Measurements from ENCODE around the gene ALOXE3. TPM values are rescaled to one million over a fixed set of nuclear protein-coding genes. Genes with fewer than 3 reads are reported as not detected.
"Not testable (repeated sequence)": the region's sequence is repeated elsewhere in the genome, so short reads cannot be mapped to it uniquely, and the experiment has no call there.

Gene ALOXE3
- total RNA-seq, 1 donor from 2014 or later: not detected

DNA sequence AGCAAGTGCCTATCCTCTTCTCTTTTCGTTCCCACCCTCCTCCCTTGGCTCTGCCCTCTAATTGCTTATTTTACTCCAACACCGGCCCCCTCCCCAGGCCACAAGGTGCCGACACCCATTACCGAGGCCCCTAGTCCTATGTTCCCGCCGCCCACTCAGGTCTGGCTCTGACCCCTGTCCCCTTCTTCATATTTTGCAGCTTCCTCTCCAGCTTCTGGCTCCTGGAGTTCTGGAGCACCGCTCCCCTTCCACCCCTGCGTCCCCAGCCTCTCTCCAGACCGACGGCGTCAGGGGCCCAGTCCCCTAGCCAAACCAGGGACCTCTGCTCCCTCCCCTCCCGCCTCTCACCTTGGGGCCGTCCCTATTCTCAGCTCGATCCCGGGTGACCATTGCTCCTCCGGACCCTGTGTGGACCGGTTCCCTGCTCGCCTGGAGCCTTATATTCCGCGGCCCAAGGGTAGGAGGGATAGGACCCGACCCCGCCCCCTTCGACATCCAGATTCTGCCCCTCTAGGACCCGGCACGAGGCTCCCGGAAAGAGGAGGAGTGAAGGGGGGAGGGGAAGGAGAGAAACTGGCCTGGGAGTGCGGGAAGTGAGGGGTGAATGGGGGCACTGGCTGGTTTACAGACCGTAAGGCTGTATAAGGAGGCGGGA, 5.5 kb upstream of the ALOXE3 start, which contains the start of gene HES7:
Gene HES7 (minus strand): TSS at position 412 of the 655 bp plus-strand sequence. CDS start 22 bp downstream, at position 390.
- intact Hi-C loops (cut with micrococcal nuclease): loop anchor here (5.0 to 10.0 kb wide), 2 partner anchors 282 to 621 kb away; partner anchors contain the start of gene CCDC42

DNA sequence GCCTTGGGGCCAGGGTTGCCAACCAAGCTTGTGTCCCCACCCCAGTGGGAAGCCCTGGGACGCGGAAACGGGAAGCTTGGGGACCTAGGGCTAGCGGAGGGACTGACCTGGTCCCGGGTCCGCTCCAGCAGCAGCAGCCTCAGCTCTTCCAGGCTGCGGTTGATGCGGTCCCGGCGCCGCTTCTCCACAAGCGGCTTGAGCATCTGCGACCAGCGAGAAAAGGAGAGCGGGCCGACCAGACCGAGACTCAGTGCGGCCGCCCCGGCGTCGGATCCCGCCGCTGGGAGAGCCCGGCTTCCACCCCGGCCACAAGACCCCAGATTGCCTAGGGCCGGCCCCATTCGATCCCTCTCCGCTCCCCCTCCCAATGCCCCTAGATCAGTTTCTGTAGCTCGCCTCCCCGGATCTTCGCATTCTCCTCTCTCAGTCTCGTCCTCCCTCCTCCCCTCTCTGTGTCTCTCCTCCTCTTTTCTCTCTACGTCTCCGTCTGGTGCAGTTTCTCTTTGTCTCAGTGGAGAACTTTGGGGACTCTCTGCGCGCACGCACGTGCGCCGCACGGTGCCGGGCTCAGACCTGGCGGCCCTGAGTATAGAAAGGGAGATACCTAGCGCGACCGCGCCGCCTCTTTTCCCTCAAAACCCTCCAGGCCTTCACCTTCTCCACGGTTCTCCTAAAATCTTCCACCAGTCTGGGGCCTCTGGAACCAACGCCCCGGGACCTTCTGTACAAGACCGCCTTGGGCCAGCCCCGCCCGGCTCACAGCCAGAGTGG, 4.8 kb upstream of the ALOXE3 start:
- intact Hi-C loops (cut with micrococcal nuclease): loop anchor here (5.0 to 10.0 kb wide), 2 partner anchors 281 to 622 kb away; partner anchors contain the start of gene CCDC42

DNA sequence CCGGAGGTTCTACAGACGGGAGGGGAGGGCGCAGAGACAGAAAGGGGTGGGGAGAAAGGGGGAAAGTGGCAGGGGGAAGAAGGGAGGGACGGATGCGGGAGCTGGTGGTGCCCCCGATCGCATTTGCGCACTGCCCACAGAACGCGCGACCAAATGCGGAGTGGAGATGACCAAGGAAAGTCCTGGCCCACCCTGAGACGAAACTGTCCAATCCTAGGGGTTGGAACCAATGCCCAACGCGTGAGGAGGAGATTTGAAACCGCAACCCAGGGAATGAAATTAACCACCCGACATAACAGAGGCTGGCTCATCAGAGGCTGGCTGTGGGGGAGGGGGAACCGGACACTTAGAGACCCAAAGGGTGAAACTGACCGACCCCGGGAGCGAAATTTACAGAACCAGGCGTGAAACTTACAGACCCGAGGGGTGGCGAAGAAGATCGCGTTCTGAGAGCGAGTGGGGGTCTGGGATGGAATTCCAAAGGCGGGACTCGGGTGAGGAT, 4.2 kb upstream of the ALOXE3 start:
- intact Hi-C loops (cut with micrococcal nuclease): loop anchor here (5.0 to 10.0 kb wide), 2 partner anchors 280 to 622 kb away; partner anchors contain the start of gene CCDC42

DNA sequence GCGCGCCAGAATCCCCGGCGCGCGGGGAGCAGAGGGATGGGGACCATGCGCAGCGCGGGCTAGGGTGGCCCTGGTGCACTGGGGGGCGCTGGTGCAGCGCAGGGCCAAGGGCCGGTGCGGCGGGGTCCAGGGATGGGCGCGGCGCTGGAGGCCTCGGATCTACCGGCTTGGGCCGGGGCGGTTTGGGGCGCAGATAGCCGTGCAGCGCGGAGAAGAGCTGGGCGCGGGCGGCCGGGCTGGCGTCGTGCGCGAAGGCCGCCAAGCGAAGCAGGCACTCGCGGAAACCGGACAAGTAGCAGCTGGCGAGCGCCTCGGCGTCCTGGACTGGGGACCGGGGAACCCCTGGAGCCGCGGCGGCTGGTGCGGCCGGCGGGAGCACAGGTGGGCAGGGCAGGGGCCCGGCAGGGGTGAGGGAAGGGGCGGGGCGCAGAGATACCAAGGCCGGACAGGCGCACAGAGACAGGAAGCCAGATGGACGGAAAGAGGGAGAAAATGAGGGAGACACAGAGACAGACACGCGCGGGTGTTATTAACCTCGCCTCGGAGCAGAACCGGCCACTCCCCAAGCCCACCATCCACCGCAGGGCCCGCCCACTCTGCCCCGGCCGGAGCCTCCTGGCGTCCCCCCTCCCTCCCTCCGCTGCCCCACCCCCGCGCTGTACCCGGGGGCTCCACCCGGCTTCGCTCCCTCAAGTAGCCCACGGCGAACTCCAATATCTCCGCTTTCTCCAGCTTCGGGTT, 3.5 kb upstream of the ALOXE3 start:
- intact Hi-C loops (cut with micrococcal nuclease): loop anchor here (5.0 to 10.0 kb wide), 2 partner anchors 280 to 623 kb away; partner anchors contain the start of gene CCDC42

DNA sequence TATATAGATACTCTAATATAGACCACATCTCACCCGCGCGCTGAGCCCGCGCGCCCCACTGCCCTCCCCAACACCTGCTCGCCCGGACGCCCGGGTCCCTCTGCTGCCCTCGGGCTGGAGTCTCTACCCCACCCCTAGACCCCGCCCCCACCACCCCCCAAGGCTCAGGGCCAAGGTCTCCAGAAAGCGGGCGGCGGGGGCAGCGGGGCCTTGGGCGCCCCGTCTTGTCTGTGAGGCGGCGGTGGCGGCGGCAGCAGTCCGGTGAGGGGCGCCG, 3.0 kb upstream of the ALOXE3 start:
- intact Hi-C loops (cut with micrococcal nuclease): loop anchor here (5.0 to 10.0 kb wide), 2 partner anchors 279 to 623 kb away; partner anchors contain the start of gene CCDC42

DNA sequence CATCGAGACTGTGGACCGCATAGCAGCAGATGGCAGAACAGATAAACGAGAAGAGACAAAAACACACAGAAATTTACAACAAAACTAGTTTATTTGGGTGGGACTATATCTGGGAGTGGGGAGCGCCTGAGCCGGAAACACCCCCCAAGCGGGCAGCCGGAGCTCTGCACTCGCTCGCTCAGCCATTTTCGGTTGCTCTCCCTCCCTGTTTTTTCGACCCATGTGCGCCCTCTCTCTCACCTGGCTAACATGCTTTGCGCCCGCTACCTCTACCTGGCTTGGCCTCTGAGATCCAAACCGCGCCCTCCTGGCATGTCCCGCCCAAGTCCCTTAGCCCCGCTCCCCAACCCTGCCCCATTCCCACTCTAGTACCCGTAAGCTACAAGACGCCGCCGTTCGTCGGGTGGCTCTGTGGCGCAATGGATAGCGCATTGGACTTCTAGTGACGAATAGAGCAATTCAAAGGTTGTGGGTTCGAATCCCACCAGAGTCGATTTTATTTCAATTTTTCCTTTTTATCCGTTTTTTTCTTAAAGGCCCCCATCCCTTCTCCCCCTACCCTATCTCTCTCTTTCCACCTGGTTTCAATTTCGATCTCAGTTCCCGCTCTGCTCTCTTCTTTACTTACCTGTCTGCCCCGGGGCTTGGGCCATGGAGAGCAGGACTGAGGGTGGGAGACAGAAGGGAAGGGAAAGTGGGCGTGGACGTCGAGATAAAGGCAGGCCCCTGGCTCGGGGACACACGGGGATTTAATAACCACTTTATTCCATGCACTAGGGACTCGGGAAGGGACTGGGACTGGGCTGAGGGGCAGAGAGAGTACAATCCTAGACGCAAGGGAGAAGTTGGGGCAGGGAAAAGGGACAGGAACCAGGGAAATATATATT, 2.4 kb upstream of the ALOXE3 start:
- intact Hi-C loops (cut with micrococcal nuclease): loop anchor here (1.0 to 10.0 kb wide), 4 partner anchors 38 to 624 kb away; partner anchors contain the start of genes CCDC42 and RPL26

DNA sequence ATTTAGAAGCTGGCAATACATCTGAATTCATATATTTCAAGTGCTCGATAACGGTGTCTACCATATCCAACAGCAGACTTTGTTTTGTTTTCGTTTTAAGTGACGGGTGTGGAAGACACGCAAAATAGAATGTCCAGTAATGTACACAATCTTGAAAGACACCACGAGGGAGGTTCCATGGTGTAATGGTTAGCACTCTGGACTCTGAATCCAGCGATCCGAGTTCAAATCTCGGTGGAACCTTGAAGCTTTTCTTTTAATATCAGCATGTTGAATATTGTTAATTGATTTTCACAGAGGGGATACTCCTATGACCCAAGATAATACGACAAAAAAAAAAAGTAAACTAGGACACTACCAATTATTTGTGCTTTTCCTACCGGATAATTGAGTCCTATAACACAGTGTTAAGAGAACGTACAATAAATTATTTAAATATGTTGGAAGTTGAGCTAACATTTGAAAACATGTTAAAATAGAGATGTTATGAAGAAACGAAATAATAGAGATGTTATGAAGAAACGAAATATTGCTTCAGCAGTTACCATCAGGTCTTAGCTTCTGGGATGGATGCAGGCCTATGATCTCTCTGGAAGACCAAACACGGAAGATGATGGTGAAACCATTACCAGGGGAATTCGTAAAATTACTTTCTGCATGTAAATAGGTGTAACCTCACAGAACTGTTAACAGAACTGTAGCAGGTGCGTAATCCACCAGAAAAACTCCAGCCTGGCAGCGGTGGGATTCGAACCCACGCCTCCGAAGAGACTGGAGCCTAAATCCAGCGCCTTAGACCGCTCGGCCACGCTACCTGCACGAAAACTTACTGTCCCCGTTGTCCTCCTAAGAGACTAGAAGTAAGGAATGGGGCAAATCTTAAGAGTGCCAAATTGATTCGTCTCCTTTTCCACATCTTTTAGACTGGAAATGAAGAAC, 1.5 kb upstream of the ALOXE3 start:
- intact Hi-C loops (cut with micrococcal nuclease): loop anchor here (1.0 to 10.0 kb wide), 11 partner anchors 18 to 625 kb away; partner anchors contain the start of genes CCDC42, CNTROB, RPL26 and TRAPPC1

DNA sequence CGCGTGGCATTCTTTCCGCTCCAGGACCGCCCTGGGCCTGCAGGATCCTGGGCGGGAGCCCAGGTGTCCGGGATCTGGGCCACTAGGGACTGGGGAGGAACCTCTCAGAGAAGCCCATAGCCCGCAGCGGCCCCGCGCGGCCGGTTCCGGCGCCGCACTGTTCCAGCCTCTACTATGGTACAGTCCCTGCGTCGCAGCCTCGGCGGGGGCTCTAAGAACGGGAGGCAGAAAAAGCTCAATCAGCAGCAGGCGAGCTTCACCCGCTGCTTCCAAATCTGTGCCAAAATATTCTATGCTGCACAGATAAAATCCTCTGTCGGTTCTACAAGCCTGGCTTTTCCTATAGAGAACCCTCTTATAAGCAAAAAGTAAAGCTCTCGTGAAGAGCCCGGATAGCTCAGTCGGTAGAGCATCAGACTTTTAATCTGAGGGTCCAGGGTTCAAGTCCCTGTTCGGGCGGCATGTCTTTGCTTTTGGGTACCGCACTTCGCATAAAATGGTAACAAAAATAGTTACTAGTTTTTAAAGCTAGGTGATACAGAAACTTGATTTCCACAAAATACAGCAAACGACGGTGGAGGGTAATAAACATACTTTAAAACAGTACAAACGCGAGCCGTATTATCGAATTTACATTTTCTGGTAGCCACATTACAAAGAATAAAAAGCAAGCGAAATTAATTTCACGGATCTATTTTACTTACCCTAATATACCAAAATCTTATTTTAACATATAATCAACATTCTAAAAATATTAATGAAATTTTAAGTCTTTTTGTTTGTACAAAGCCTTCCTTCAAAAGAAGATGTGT, 661 bp upstream of the ALOXE3 start:
- intact Hi-C loops (cut with micrococcal nuclease): loop anchor here (1.0 to 5.0 kb wide), 12 partner anchors 9 to 187 kb away; partner anchors contain the start of genes CNTROB, SLC25A35 and TRAPPC1

DNA sequence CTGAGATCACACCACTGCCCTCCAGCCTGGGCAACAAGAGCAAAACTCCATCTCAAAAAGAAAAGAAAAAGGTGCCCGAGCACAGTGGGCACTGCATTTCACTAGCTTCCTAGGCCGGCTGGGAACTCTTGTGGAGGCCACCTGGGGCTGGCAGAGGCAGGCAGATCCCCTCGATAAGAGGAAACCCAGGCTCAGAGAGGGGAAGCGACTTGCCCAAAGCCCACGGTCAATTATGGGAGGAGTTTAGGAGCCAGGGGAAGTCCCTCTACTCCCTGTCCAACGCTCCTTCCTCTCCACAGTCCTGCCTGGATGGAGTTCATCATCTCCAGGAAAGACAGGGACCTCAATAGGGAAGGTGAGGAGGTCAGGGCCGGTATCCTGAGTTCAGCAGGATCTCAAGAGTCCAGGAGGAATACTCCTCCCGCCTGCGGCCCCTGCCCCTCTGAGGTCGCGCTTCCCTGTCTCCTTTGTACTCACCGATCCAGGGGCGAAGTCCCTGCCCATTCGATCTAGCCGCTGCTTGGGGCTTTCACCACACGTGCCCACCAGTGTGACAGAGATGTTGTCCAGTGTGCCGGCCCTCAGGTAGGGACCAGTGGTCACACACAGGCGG, 841 bp downstream of the ALOXE3 start:
- intact Hi-C loops (cut with micrococcal nuclease): loop anchor here (5.0 kb wide), 1 partner anchor 185 kb away; the partner anchor contains the start of genes CNTROB and TRAPPC1

DNA sequence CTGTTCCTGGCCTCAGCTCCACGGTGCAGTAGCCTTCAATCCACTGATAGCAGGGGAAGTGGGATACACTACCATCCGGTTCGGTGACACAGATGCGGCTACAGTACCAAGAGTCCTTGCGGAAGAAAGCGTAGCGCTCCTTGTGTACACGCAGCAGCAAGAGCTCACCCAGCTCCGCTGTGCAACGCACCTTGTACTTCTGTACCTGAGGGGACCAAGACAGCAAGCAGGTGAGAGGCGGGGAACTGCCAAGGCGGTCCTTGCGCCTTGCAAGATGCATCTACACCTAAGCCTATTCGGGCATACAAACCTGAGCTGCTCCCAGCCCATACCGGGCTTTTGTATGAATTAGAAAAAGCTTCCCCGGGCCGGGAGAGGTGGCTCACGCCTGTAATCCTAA, 1.5 kb downstream of the ALOXE3 start:
- intact Hi-C loops (cut with micrococcal nuclease): loop anchor here (5.0 kb wide), 1 partner anchor 184 kb away; the partner anchor contains the start of genes CNTROB and TRAPPC1

DNA sequence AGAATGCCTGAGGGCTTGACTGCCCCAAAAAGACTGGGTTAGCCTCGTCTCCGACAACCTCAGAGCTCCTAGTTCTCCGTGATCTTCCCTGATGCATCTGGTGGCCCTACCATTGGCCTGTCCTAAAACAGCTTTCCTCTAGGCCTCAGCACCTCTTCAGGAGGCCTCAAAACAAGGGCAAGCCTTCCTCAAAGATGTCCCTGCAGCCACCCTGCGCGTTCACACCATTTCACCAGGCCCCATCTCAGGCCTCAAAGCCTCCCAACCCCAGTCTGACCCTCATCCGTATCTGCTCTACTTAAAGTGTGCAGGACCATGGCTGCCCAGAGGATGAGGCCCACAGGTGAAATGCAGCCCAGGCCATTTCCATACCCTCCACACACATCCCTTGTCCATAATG, 7.4 kb downstream of the ALOXE3 start:
- intact Hi-C loops (cut with micrococcal nuclease): loop anchor here (1.0 kb wide), 4 partner anchors 7 to 51 kb away; partner anchors contain the start of gene ALOXE3

DNA sequence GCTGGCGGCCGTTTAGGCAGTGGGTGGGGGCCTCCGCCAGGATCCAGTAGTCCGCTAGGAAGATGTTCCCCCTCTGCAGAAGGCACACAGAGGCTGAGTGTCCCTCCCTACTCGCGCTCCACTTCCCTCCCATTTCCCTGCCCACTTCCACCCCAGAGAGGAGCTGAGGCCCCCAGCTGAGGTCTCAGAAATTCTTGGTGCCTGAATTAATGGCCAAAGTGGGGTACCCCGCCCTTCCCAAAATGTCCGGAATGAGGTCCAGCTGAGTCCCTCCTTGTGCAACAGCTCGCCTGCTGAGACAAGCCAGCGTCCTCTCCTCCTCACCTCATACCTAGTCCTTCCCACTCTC, 7.9 kb downstream of the ALOXE3 start:
- intact Hi-C loops (cut with micrococcal nuclease): loop anchor here (1.0 kb wide), 4 partner anchors 8 to 50 kb away; partner anchors contain the start of gene ALOXE3

DNA sequence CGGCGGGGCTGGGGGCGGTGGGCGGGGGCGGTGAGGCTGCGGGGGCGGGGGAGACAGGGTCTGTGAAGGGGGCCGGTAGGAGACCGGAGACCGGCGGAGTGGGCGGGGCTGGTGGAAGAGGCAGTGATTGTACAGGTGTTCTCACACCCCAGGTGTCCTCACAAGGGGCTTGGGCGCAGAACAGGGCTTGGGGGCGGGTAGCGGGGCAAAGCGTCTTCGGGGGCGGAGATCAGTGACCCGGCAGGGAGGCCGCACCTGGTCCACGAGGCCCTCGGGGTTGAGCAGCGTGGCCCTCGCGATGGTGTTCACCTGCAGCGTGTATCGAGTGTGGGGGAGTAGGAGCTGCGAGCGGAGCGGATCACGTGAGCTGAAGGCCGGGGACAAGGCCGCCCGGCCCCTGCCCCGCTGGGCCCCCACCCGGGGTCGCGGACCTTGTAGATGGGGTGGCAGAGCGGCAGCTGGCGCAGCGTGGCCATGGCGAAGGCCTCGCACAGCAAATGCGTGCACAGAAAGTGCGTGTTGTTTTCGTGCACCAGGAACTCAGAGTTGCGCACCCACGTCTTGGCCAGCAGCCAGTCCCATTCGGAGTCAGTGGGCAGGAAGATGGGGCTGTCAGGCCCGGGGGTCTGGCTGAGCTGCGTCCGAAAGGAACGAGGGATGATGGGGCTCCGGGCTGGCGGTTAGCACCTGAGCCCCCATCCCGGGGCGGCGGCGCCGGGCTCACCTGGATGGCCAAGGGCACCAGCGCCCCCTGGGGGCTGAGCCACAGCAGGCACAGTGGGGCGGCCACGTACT, 8.5 kb downstream of the ALOXE3 start:
- intact Hi-C loops (cut with micrococcal nuclease): loop anchor here (1.0 kb wide), 4 partner anchors 8 to 50 kb away; partner anchors contain the start of gene ALOXE3

DNA sequence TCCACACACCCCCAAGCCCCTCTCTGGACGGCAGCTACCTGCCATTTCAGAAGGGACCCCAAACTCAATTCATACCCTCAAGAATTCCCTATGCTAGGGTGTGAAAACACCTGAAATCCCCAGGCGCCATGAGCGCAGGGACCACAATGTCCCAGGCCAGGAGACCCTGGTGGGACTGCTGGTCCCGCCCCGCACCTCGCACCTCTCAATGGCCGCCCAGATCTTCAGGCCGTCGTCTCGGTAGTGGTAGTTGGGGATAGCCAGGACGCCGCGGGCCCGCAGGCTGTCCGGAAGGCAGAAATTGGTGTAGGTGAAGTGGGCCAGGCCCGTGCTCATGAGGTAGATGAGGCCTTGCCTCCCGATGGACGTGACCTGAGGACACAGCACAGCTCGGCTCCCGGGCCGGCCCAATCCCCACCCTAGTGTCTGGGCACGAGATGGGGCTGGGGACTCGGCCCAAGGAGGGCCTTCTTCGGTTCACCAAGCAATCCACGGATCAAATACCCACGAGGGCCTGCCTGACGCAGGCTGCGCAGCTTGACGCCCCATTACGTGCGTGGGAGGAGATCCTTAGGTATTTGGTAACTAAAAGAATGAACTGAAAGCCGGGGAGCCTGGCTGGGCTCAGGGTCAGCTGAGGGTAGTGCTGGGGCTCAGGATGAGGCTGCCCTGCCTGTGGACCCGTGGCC, 9.2 kb downstream of the ALOXE3 start:
- intact Hi-C loops (cut with micrococcal nuclease): no loop called here

DNA sequence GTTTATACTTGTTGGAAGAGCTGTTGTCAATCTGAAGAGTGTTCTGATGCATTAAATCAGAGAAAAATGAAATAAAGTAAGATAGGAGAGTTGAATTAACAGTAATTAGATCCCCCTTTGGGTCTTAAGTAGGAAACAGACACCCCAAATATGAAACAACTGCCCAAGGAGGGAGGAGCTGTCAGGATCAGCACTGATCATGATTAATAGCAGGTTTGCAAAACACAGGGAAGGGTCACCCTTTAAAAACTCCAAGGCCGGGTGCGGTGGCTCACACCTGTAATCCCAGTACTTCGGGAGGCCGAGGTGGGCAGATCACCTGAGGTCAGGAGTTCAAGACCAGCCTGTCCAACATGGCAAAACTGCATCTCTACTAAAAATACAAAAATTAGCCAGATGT, 11.3 kb downstream of the ALOXE3 start:
- intact Hi-C loops (cut with micrococcal nuclease): not testable (repeated sequence)

DNA sequence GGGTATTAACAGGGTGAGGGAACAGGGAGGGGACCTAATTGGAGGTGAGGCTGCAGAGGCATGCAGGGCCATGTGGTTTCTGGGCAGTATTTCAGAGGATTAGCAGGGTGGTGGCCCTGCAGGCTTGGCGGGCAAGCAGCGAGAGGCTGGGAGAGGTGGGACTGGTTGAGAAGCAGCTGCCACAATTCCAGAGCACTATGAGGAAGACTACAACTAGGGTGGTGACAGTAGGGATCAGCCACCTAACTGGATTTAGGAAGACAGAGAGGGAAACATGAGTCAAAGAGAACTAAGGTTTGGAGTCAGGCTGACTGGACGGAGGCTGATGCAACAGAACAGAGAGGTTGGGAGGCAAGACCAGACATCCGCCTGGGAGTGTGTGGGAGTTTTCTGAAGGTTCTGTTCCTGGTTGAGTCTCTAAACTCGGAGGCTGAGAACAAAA, 12.3 kb downstream of the ALOXE3 start:
- intact Hi-C loops (cut with micrococcal nuclease): no loop called here

All from T-helper 1 cell treated with Interleukin-12 subunit alpha and Interleukin-12 subunit beta and Interleukin-4 antibody, amounts not matched to agents 30 ng/mL and 1 ng/mL, for 36 hours (primary cell).